H1 (cell line): ENCODE results near the gene MBP. TPM values are rescaled to one million over a fixed set of nuclear protein-coding genes. Genes with fewer than 3 reads are reported as not detected.

ENCODE experiments used
- BRCA1 ChIP-seq: IDR thresholded peaks from 2 replicates; pipeline ENCODE4 v1.6.1; 2012; ENCODE audit warnings: low read depth, low read length, improper control_type of control experiment
- CREB1 ChIP-seq: IDR thresholded peaks from 2 replicates; pipeline ENCODE4 v1.6.1; 2012; ENCODE audit warnings: inconsistent platforms
- CTBP2 ChIP-seq: IDR thresholded peaks from 2 replicates; pipeline ENCODE4 v1.7.0; 2011; ENCODE audit warnings: borderline replicate concordance, mild to moderate bottlenecking, moderate library complexity, mixed read lengths, low read length; ENCODE audit not compliant: insufficient read depth, insufficient read length
- CTCF ChIP-seq, 3 experiments: IDR thresholded peaks; 1 replicate in 2 of 3; 2 replicates in 1 of 3; pipeline versions ENCODE4 v1.5.1 to v1.6.1; 2011; ENCODE audit warnings: low read length in 3 of 3, mild to moderate bottlenecking in 3 of 3, inconsistent platforms in 2 of 3, low read depth in 1 of 3, moderate library complexity in 1 of 3; ENCODE audit not compliant: insufficient read depth in 1 of 3; ENCODE audit errors: control extremely low read depth in 1 of 3
- HDAC2 ChIP-seq, 2 experiments: fragments of 300-600 bp in 1 of 2; sonication (generic) in 1 of 2; IDR thresholded peaks; 2 replicates each; pipeline ENCODE4 v1.6.1; 2011 to 2012; ENCODE audit warnings: low read depth in 2 of 2, low read length in 2 of 2, mild to moderate bottlenecking in 2 of 2, moderate library complexity in 2 of 2, borderline replicate concordance in 1 of 2, inconsistent platforms in 1 of 2
- HDAC6 ChIP-seq: IDR thresholded peaks from one replicate; pipeline ENCODE4 v1.7.1; 2012; ENCODE audit warnings: low read depth, mild to moderate bottlenecking, inconsistent platforms, low read length, moderate library complexity
- JUND ChIP-seq: IDR thresholded peaks from 2 replicates; pipeline ENCODE4 v1.6.1; 2011; ENCODE audit warnings: mild to moderate bottlenecking, improper control_type of control experiment, low read length
- NANOG ChIP-seq: IDR thresholded peaks from 2 replicates; pipeline ENCODE4 v1.6.1; 2011; ENCODE audit warnings: low read length, low read depth, mild to moderate bottlenecking, inconsistent platforms; ENCODE audit not compliant: insufficient read depth, poor library complexity, severe bottlenecking
- SP2 ChIP-seq: IDR thresholded peaks from 2 replicates; pipeline ENCODE4 v1.6.1; 2012; ENCODE audit warnings: mild to moderate bottlenecking, low read length, inconsistent platforms
- polyA plus RNA-seq, 7 experiments: library from polyadenylated mRNA; depleted of rRNA in 3 of 7; stranded (reverse) in 5 of 7; unstranded in 2 of 7; fragments of >200 nt in 5 of 7; fragments of 200-250 nt in 2 of 7; gene quantifications; 1 replicate in 5 of 7; 2 replicates in 1 of 7; 4 replicates in 1 of 7; pipeline versions ENCODE4 v1.2.1 to v1.2.3, GENCODE V29; 2011 to 2013; ENCODE audit warnings: missing spikeins in 2 of 7, mixed read lengths in 2 of 7
- total RNA-seq: library from RNA; stranded (reverse); fragmentation: NEBNext Ultra II Directional; extraction: Animal tissue kit (Norgen Biotek cat#: 25700); gene quantifications from 2 replicates; pipeline ENCODE4 v1.2.1, GENCODE V29; 2021

The MBP gene
- total and polyA plus RNA-seq, 2 of the 8 experiments (the other 6 are each of a cell fraction or from before 2014, with no cell fraction given) = 7.7 to 19.2 TPM

GRCh38 chr18:77084688-77085035 is 47.9 kb downstream of the MBP start (continued):
- TF ChIP-seq CTCF (IDR thresholded peaks at IDR 0.05; ENCODE audit: control extremely low read depth in 1 of 3, insufficient read depth in 1 of 3, low read depth in 1 of 3, low read length in 3 of 3) (no peak), CREB1 (no peak), SP2 (no peak), NANOG (no peak), CTBP2 (no peak), BRCA1 (no peak), HDAC6 (no peak), JUND (no peak), HDAC2 (IDR thresholded peaks at IDR 0.05; ENCODE audit: borderline replicate concordance in 1 of 2, low read depth in 2 of 2, low read length in 2 of 2) (no peak)
